Endothelial cell (in vitro differentiated cells): ENCODE results near the gene TMEM184B. TPM values are rescaled to one million over a fixed set of nuclear protein-coding genes. Genes with fewer than 3 reads are reported as not detected.
"Not testable (repeated sequence)": the region's sequence is repeated elsewhere in the genome, so short reads cannot be mapped to it uniquely, and the experiment has no call there.

Experiments
- DNase-seq: peaks from one replicate; pipeline ENCODE4 v3.0.0; 2021; ENCODE audit warnings: low spot score
- H3K27ac Mint-ChIP-seq: one replicate; pipeline ENCODE4 v1.8.0; 2021; ENCODE audit warnings: mixed read lengths, inconsistent platforms; ENCODE audit not compliant: unreplicated experiment
- H3K27me3 Mint-ChIP-seq: one replicate; pipeline ENCODE4 v1.8.0; 2021; ENCODE audit warnings: mild to moderate bottlenecking, moderate library complexity, mixed read lengths, inconsistent platforms; ENCODE audit not compliant: unreplicated experiment
- H3K36me3 Mint-ChIP-seq: one replicate; pipeline ENCODE4 v1.8.0; 2021; ENCODE audit warnings: mild to moderate bottlenecking, low read depth, mixed read lengths, inconsistent platforms; ENCODE audit not compliant: unreplicated experiment
- H3K4me1 Mint-ChIP-seq: one replicate; pipeline ENCODE4 v1.8.0; 2021; ENCODE audit warnings: mild to moderate bottlenecking, mixed read lengths, inconsistent platforms; ENCODE audit not compliant: unreplicated experiment
- H3K4me3 Mint-ChIP-seq: one replicate; pipeline ENCODE4 v1.8.0; 2021; ENCODE audit warnings: mild to moderate bottlenecking, mixed read lengths, inconsistent platforms; ENCODE audit not compliant: unreplicated experiment
- H3K9me3 Mint-ChIP-seq: one replicate; pipeline ENCODE4 v1.8.0; 2021; ENCODE audit warnings: mixed read lengths, inconsistent platforms; ENCODE audit not compliant: unreplicated experiment
- total RNA-seq: library from RNA; stranded (reverse); fragmentation: NEBNext Ultra II Directional; extraction: Animal tissue kit (Norgen Biotek cat#: 25700); gene quantifications from one replicate; pipeline ENCODE4 v1.2.1, GENCODE V29; 2021; ENCODE audit not compliant: unreplicated experiment
- TF ChIP-seq, protein P1 (sequence below): fragments of 200-600 bp; sonication (generic); IDR thresholded peaks from one replicate; pipeline ENCODE4 v1.5.0; 2021; ENCODE audit warnings: antibody characterized with exemption; ENCODE audit not compliant: unreplicated experiment

The TMEM184B gene
- total RNA-seq, 1 donor from 2014 or later = 59.8 TPM

DNA sequence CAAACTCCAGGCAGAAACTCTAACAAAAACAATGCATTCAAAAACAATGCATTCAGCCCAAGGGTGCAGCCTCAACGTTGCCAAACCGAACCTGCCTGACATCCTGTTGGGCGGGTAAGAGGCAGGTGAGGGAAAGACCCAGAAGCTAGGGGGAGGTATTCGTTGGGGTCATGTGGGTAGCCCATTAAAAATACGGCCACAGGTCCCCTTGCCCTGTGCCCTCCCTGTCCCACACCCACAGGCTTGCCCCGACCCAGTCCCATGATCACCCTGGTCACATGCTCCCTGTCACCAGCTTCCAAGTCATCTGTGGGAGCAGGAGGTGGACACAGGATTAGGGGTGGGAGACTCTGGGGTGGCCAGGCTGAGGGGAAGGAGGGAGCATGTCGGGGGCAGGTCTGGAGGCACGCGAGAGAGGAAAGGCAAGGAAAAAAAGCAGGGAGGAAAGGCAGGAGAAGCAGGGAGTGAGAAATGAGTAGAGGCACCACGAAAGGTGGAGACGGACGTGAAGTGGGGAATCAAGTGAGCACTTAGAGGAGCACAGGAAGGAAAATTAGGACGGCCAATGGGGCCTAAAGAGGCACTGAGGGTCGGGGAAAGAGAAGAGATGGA is 91.9 kb downstream of the TMEM184B start:
- Mint-ChIP-seq H3K27me3 (peaks cover 5% of the 10 kb centered on the region), H3K9me3 (no peaks in the 10 kb centered on the region), H3K4me3 (peak overlapping the region; percentile 91), H3K27ac (peak overlapping the region; percentile 98), H3K36me3 (peaks cover 4% of the 10 kb centered on the region), H3K4me1 (peaks cover 41% of the 10 kb centered on the region)
- TF ChIP-seq, protein P1, sequence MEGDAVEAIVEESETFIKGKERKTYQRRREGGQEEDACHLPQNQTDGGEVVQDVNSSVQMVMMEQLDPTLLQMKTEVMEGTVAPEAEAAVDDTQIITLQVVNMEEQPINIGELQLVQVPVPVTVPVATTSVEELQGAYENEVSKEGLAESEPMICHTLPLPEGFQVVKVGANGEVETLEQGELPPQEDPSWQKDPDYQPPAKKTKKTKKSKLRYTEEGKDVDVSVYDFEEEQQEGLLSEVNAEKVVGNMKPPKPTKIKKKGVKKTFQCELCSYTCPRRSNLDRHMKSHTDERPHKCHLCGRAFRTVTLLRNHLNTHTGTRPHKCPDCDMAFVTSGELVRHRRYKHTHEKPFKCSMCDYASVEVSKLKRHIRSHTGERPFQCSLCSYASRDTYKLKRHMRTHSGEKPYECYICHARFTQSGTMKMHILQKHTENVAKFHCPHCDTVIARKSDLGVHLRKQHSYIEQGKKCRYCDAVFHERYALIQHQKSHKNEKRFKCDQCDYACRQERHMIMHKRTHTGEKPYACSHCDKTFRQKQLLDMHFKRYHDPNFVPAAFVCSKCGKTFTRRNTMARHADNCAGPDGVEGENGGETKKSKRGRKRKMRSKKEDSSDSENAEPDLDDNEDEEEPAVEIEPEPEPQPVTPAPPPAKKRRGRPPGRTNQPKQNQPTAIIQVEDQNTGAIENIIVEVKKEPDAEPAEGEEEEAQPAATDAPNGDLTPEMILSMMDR = no peak
- no peak for DNase-seq

DNA sequence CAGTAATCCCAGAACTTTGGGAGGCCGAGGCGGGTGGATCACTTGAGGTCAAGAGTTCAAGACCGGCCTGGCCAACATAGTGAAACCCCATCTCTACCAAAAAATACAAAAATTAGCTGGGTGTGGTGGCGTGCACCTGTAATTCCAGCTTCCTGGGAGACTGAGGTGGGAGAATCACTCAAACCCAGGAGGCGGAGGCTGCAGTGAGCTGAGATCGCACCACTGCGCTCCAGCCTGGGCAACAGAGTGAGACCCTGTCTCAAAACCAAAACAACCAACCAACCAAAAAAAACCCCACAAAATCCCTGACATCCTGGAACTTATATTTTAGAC is 94.2 kb downstream of the TMEM184B start:
- not testable (repeated sequence) for H3K36me3 Mint-ChIP-seq, H3K9me3 Mint-ChIP-seq, H3K27ac Mint-ChIP-seq, H3K4me3 Mint-ChIP-seq, DNase-seq
- Mint-ChIP-seq H3K27me3 (peaks cover 17% of the 10 kb centered on the region), H3K4me1 (peaks cover 57% of the 10 kb centered on the region)

DNA sequence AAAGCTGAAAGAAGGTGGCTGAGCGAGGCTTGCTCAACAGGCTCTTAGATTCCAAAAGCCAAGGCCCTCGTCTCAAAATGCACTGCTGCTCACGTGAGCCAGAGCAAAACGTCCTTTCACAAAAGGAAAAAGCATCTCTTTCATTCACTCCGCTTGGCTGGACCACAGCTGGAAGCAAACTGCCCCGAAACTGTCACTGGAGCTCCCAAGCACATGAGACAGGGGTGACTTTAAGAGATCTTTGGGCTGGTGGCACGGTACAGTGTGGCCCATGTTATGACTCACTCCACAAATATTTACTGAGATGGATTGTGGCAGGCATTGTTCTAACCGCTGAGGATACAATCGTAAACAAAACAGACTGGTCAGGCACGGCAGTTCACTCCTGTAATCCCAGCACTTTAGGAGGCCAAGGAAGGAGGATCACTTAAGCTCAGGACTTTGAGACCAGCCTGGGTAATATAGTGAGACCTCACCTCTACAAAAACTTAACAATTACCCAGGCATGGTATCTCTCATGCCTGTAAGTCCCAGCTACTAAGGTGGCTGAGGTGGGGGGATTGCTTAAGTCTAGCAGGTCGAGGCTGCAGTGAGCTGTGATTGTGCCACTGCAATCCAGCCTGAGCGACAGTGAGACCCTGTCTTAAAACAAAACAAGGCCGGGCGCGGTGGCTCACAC is 94.7 kb downstream of the TMEM184B start:
- TF ChIP-seq, protein P1 = no peak
- Mint-ChIP-seq H3K4me3 (no peak overlapping the region), H3K27me3 (peaks cover 17% of the 10 kb centered on the region), H3K9me3 (no peaks in the 10 kb centered on the region), H3K4me1 (peaks cover 62% of the 10 kb centered on the region), H3K27ac (peak overlapping the region; percentile 81), H3K36me3 (peaks cover 8% of the 10 kb centered on the region)
- DNase-seq = no peak

DNA sequence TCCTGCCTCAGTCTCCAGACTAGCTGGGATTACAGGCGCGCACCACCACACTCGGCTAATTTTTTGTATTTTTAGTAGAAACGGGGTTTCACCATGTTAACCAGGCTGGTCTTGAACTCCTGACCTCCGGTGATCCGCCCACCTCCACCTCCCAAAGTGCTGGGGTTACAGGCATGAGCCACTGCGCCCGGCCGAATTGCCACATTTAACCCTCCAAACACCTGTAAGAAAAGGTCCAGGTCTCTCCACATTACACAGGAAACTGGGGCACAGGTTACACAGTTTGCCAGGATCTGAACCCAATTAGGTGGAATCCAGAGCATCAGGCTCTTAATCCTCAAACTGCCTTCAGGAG is 95.3 kb downstream of the TMEM184B start:
- DNase-seq, H3K9me3 Mint-ChIP-seq, H3K36me3 Mint-ChIP-seq, H3K4me3 Mint-ChIP-seq: not testable (repeated sequence)
- H3K4me1 Mint-ChIP-seq = peaks cover 67% of the 10 kb centered on the region
- peak overlapping the region; percentile 81 for H3K27ac Mint-ChIP-seq
- H3K27me3 Mint-ChIP-seq = peaks cover 17% of the 10 kb centered on the region

DNA sequence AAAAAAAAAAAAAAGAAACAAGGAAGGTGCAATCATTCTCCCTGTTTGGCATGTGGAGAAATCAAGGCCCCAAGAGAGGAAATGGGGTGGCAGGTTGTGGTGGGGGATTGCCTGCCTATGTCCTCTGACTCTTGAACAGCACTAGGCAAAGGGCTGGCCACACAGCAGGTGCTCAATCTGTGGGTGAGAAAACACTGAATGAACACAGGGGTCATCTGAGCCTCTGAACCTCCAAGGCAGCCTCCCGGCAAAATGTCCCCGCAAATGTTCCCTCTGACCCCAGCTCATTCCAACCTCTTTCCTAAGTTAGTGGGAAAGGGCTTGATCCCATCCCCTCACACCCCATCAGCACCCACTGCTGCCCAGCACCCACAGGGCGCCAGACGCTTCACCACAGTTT is 95.8 kb downstream of the TMEM184B start:
- H3K4me1 Mint-ChIP-seq = peaks cover 70% of the 10 kb centered on the region
- DNase-seq = no peak
- H3K27ac Mint-ChIP-seq = peak overlapping the region; percentile 75
- H3K4me3 Mint-ChIP-seq = no peak overlapping the region
- H3K36me3 Mint-ChIP-seq = peaks cover 9% of the 10 kb centered on the region
- peaks cover 18% of the 10 kb centered on the region for H3K27me3 Mint-ChIP-seq
- TF ChIP-seq, protein P1 = no peak
- no peaks in the 10 kb centered on the region for H3K9me3 Mint-ChIP-seq

DNA sequence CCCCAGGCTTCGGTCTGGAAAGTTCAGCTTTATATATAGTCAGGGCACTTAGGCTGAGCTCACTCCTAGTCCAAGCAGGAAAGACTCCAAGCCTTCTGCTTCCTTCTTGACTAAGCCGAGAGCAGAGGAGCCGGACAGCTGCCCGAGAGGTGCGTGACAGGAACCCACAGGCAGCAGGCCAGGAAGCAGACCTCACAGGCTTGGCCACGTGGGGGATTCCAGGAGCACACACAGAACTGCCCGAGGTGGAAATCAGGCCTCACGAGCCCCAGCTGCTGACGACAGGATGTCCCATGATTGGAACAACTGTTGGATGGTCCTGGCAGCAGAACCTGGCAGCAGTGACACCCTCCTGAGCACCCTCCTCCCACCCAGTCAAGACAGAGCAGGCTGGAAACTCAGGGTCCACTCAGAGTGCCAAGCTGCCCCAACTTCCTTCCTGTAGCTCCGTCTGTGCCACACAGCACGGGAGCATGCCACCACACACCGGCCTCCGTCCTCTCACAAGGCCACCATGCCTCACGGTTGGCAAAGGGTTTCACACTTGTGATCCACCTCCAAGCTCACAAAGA is 96.6 kb downstream of the TMEM184B start:
- H3K36me3 Mint-ChIP-seq = peaks cover 11% of the 10 kb centered on the region
- no peak overlapping the region for H3K4me3 Mint-ChIP-seq
- peaks cover 68% of the 10 kb centered on the region for H3K4me1 Mint-ChIP-seq
- no peaks in the 10 kb centered on the region for H3K9me3 Mint-ChIP-seq
- peak; percentile 68 for DNase-seq
- TF ChIP-seq, protein P1 = no peak
- H3K27ac Mint-ChIP-seq = peak overlapping the region; percentile 75
- peaks cover 19% of the 10 kb centered on the region for H3K27me3 Mint-ChIP-seq
